PFSK-1 (cell line): ENCODE results near the gene WDR45B.

Source experiments
- FOXP2 ChIP-seq: optimal IDR thresholded peaks from 2 replicates; pipeline ENCODE3; 2011; ENCODE audit warnings: borderline replicate concordance, control low read depth, inconsistent platforms; ENCODE audit not compliant: insufficient read depth; ENCODE audit errors: extremely low read length, extremely low read depth
- POLR2AphosphoS5 ChIP-seq: IDR thresholded peaks from 2 replicates; pipeline ENCODE4 v1.6.1; 2012; ENCODE audit warnings: low read depth, mild to moderate bottlenecking, control low read depth, low read length, moderate library complexity
- SIN3A ChIP-seq: IDR thresholded peaks from 2 replicates; pipeline ENCODE4 v1.6.1; 2012; ENCODE audit warnings: mild to moderate bottlenecking, low read length, moderate library complexity, borderline replicate concordance; ENCODE audit not compliant: insufficient read depth
- TAF1 ChIP-seq: IDR thresholded peaks from 2 replicates; pipeline ENCODE4 v1.6.1; 2012; ENCODE audit warnings: low read length, control low read depth, borderline replicate concordance; ENCODE audit not compliant: insufficient read depth
- TF ChIP-seq, protein P1 (sequence below), 2 experiments: IDR thresholded peaks; 2 replicates each; pipeline versions ENCODE4 v1.6.1 to v1.8.0; 2011 to 2012; ENCODE audit warnings: low read depth in 2 of 2, low read length in 2 of 2, control low read depth in 1 of 2, inconsistent platforms in 1 of 2, mild to moderate bottlenecking in 1 of 2, moderate library complexity in 1 of 2; ENCODE audit not compliant: insufficient read depth in 1 of 2

The WDR45B gene

DNA sequence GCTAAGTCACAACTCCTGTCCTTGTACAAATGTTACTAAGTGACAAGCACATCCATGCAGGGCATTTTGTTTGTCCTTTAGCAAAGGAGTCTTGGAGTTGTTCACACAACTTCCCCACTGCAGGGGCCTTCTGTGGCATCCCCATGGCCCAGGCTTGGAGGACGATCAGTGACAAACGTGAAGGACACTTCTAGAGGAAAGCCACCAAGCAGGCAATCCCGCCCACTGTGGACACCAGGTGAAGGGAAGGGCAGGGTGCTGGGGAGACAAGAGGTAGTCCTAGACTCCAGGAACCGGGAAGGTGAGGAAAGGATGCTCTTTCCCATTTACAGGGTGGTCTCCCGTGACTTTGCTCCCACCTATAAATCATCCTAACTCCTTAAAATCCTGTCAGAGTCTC, 4.1 kb downstream of the WDR45B start:
- TF ChIP-seq POLR2AphosphoS5 (no peak), SIN3A (no peak), TAF1 (no peak)
- TF ChIP-seq, protein P1, sequence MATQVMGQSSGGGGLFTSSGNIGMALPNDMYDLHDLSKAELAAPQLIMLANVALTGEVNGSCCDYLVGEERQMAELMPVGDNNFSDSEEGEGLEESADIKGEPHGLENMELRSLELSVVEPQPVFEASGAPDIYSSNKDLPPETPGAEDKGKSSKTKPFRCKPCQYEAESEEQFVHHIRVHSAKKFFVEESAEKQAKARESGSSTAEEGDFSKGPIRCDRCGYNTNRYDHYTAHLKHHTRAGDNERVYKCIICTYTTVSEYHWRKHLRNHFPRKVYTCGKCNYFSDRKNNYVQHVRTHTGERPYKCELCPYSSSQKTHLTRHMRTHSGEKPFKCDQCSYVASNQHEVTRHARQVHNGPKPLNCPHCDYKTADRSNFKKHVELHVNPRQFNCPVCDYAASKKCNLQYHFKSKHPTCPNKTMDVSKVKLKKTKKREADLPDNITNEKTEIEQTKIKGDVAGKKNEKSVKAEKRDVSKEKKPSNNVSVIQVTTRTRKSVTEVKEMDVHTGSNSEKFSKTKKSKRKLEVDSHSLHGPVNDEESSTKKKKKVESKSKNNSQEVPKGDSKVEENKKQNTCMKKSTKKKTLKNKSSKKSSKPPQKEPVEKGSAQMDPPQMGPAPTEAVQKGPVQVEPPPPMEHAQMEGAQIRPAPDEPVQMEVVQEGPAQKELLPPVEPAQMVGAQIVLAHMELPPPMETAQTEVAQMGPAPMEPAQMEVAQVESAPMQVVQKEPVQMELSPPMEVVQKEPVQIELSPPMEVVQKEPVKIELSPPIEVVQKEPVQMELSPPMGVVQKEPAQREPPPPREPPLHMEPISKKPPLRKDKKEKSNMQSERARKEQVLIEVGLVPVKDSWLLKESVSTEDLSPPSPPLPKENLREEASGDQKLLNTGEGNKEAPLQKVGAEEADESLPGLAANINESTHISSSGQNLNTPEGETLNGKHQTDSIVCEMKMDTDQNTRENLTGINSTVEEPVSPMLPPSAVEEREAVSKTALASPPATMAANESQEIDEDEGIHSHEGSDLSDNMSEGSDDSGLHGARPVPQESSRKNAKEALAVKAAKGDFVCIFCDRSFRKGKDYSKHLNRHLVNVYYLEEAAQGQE (IDR thresholded peaks at IDR 0.05; ENCODE audit: insufficient read depth in 1 of 2, low read depth in 2 of 2, low read length in 2 of 2) = no peak

DNA sequence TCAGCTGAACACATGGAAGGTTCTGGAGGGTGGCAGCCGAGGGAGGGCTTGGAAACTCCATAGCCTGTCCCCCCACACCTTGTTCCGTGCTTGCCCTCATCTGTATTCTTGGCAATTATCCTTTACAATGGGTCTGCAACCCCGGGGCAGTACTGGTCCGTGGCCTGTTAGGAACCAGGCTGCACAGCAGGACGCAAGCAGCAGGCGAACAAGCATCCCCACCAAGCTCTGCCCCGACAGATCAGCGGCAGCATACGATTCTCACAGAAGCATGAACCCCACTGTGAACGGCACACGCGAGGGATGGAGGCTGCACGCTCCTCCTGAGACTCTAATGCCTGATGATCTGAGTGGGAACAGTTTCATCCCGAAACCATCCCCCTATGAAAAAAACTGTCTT, 6.2 kb downstream of the WDR45B start:
- TF ChIP-seq SIN3A = no peak
- TF ChIP-seq TAF1 = no peak
- TF ChIP-seq FOXP2 = no peak
- no peak for TF ChIP-seq POLR2AphosphoS5
- TF ChIP-seq, protein P1 (IDR thresholded peaks at IDR 0.05; ENCODE audit: insufficient read depth in 1 of 2, low read depth in 2 of 2, low read length in 2 of 2) = no peak

DNA sequence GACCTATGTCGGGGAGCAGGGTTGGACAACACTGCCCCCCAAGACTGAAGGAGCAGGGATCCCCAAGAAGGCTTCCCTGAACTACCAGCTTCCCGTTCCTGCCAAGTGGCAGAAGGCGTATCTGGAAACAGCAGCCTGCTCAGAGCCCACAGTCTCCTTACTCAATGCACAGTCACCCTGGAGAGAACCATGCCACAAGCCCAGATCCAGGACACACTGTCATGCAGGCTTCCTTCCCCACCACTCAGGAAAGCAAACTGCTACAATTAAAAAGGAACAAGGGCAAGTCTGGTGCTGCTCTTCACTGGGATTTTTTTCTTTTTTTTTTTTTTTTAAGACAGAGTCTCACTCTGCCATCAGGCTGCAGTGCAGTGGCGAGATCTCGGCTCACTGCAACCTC, 8.2 kb downstream of the WDR45B start:
- TF ChIP-seq POLR2AphosphoS5 = no peak
- no peak for TF ChIP-seq TAF1
- TF ChIP-seq FOXP2 = no peak
- TF ChIP-seq SIN3A = no peak
- TF ChIP-seq, protein P1 (IDR thresholded peaks at IDR 0.05; ENCODE audit: insufficient read depth in 1 of 2, low read depth in 2 of 2, low read length in 2 of 2) = no peak

DNA sequence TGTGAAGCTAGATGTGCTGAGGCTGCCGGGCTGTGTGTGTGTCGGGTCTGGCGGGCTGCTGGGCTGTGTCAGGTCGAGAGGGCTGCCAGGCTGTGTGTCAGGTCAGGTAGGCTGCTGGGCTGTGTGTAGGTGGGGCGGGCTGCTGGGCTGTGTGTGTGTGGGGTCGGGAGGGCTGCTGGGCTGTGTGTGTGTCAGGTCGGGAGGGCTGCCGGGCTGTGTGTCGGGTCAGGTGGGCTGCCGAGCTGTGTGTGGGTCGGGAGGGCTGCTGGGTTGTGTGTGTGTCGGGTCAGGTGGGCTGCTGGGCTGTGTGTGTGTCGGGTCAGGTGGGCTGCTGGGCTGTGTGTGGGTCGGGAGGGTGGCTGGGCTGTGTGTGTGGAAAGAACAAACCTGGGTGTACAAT, 8.6 kb downstream of the WDR45B start:
- no peak for TF ChIP-seq SIN3A
- TF ChIP-seq TAF1 = no peak
- no peak for TF ChIP-seq POLR2AphosphoS5
- no peak for TF ChIP-seq FOXP2
- TF ChIP-seq, protein P1 (IDR thresholded peaks at IDR 0.05; ENCODE audit: insufficient read depth in 1 of 2, low read depth in 2 of 2, low read length in 2 of 2) = no peak

DNA sequence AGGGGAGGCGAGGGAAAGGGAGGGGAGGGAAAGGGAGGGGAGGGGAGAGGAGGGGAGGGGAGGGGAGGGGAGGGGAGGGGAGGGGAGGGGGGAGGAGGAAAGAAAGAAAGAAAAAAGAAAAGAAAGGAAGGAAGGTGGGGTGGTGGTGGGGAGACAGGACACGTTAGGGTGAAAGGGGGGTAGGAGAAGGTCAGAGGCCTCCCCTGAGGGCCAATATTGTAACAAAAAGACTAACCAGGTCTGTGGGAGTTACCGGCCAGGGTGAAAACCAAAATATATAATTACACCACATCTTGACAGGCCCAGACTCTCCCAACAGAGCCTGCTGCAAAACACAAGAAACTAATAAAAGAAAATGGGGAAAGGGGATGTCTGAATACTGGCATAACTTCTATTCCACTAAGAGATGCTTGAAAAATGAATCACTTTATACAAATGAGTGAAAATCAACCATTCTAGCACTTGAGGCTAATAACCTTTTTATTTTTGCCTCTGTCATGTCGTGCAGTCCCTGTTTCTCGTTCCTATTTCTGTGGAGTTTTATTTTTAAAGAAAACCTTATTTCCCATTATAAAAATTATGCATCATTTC, 10.0 kb downstream of the WDR45B start:
- TF ChIP-seq POLR2AphosphoS5 = no peak
- TF ChIP-seq TAF1 = no peak
- TF ChIP-seq FOXP2 = no peak
- TF ChIP-seq, protein P1 (IDR thresholded peaks at IDR 0.05; ENCODE audit: insufficient read depth in 1 of 2, low read depth in 2 of 2, low read length in 2 of 2) = no peak
- no peak for TF ChIP-seq SIN3A
